Astrocyte (in vitro differentiated cells and primary cell): ENCODE results near the gene CCL19. TPM values are rescaled to one million over a fixed set of nuclear protein-coding genes. Genes with fewer than 3 reads are reported as not detected.

Experiments used
- DNase-seq: peaks from one replicate; pipeline ENCODE4 v3.0.0-alpha.2; 2010; ENCODE audit warnings: low read depth
- FAIRE-seq: peaks from 2 replicates; lab custom pipeline; 2011; peaks lifted over from hg19 to GRCh38; lab: Jason Lieb, UNC
- H2AFZ ChIP-seq: 2 replicates; pipeline ENCODE4 v1.6.0; 2012; ENCODE audit warnings: low read depth, low read length, inconsistent platforms
- H3K27ac ChIP-seq: 2 replicates; pipeline ENCODE4 v1.5.1; 2011; ENCODE audit warnings: low read depth, low read length, inconsistent platforms
- H3K27me3 ChIP-seq: 2 replicates; pipeline ENCODE4 v1.6.0; 2011; ENCODE audit warnings: low read length, inconsistent platforms; ENCODE audit not compliant: insufficient read depth
- H3K36me3 ChIP-seq: 2 replicates; pipeline ENCODE4 v1.5.1; 2011; ENCODE audit warnings: low read length, inconsistent platforms; ENCODE audit not compliant: insufficient read depth
- H3K4me1 ChIP-seq: 2 replicates; pipeline ENCODE4 v1.5.1; 2011; ENCODE audit warnings: low read length, inconsistent platforms; ENCODE audit not compliant: insufficient read depth
- H3K4me2 ChIP-seq: 2 replicates; pipeline ENCODE4 v1.6.0; 2012; ENCODE audit warnings: low read length, inconsistent platforms
- H3K4me3 ChIP-seq: 2 replicates; pipeline ENCODE4 v1.5.1; 2011; ENCODE audit warnings: low read depth, mild to moderate bottlenecking, low read length, inconsistent platforms; ENCODE audit not compliant: insufficient read depth
- H3K79me2 ChIP-seq: 2 replicates; pipeline ENCODE4 v1.6.0; 2012; ENCODE audit warnings: mild to moderate bottlenecking, low read length, inconsistent platforms; ENCODE audit not compliant: insufficient read depth
- H3K9ac ChIP-seq: 2 replicates; pipeline ENCODE4 v1.6.0; 2012; ENCODE audit warnings: mild to moderate bottlenecking, low read length, inconsistent platforms
- H3K9me3 ChIP-seq: 2 replicates; pipeline ENCODE4 v1.5.1; 2012; ENCODE audit warnings: low read depth, mild to moderate bottlenecking, low read length, inconsistent platforms; ENCODE audit not compliant: insufficient read depth
- H4K20me1 ChIP-seq: 2 replicates; pipeline ENCODE4 v1.6.0; 2012; ENCODE audit warnings: low read length, inconsistent platforms; ENCODE audit not compliant: insufficient read depth
- H3K27ac Mint-ChIP-seq: one replicate; pipeline ENCODE4 v1.8.0; 2021; ENCODE audit warnings: mild to moderate bottlenecking, mixed read lengths; ENCODE audit not compliant: unreplicated experiment
- H3K27me3 Mint-ChIP-seq: one replicate; pipeline ENCODE4 v1.8.0; 2021; ENCODE audit warnings: low read depth, mixed read lengths; ENCODE audit not compliant: unreplicated experiment
- H3K36me3 Mint-ChIP-seq: one replicate; pipeline ENCODE4 v1.8.0; 2021; ENCODE audit warnings: low read depth, mixed read lengths; ENCODE audit not compliant: unreplicated experiment
- H3K4me1 Mint-ChIP-seq: one replicate; pipeline ENCODE4 v1.8.0; 2021; ENCODE audit warnings: low read depth, mixed read lengths; ENCODE audit not compliant: unreplicated experiment
- H3K4me3 Mint-ChIP-seq: one replicate; pipeline ENCODE4 v1.8.0; 2021; ENCODE audit warnings: mild to moderate bottlenecking, moderate library complexity, mixed read lengths; ENCODE audit not compliant: unreplicated experiment
- H3K9me3 Mint-ChIP-seq: one replicate; pipeline ENCODE4 v1.8.0; 2021; ENCODE audit warnings: mild to moderate bottlenecking, mixed read lengths; ENCODE audit not compliant: unreplicated experiment
- CTCF ChIP-seq: IDR thresholded peaks from 2 replicates; pipeline ENCODE4 v1.5.1; 2011; ENCODE audit warnings: low read depth, mild to moderate bottlenecking, inconsistent platforms, low read length, moderate library complexity; ENCODE audit not compliant: insufficient read depth
- EZH2 ChIP-seq: IDR thresholded peaks from 2 replicates; pipeline ENCODE4 v1.6.1; 2012; ENCODE audit warnings: mild to moderate bottlenecking, low read length, inconsistent platforms; ENCODE audit not compliant: insufficient read depth
- total RNA-seq: library from RNA; stranded (reverse); gene quantifications from 2 replicates; pipeline ENCODE4 v1.2.1, GENCODE V29; 2021

CCL19 gene
- total RNA-seq, 1 donor from 2014 or later = not detected

- Histone ChIP-seq H2AFZ (no peak overlapping the region), H3K4me1 (no peaks in the 10 kb centered on the region), H3K4me3 (no peak overlapping the region), H3K27me3 (no peaks in the 10 kb centered on the region), H3K4me2 (no peak overlapping the region), H3K9me3 (no peaks in the 10 kb centered on the region), H3K9ac (no peak overlapping the region), H3K79me2 (no peaks in the 10 kb centered on the region), H4K20me1 (no peaks in the 10 kb centered on the region), H3K36me3 (no peaks in the 10 kb centered on the region), H3K27ac (no peak overlapping the region)
- no peak for FAIRE-seq
- Mint-ChIP-seq H3K27ac (no peak overlapping the region), H3K9me3 (peaks cover 8% of the 10 kb centered on the region), H3K36me3 (peaks cover 29% of the 10 kb centered on the region), H3K27me3 (peaks cover 23% of the 10 kb centered on the region), H3K4me3 (no peak overlapping the region), H3K4me1 (no peaks in the 10 kb centered on the region)
- no peak for DNase-seq
- TF ChIP-seq EZH2 = no peak
- no peak for TF ChIP-seq CTCF
Observed at GRCh38 chr9:34685591-34685990, 5.5 kb downstream of the CCL19 start.

GRCh38 chr9:34684816-34685215 lies 6.3 kb downstream of the CCL19 start:
- no peak for FAIRE-seq

More at GRCh38 chr9:34684816-34685215, 6.3 kb downstream of the CCL19 start:
- Histone ChIP-seq H3K4me3 (no peak overlapping the region), H3K27me3 (no peaks in the 10 kb centered on the region), H3K9me3 (no peaks in the 10 kb centered on the region), H3K79me2 (no peaks in the 10 kb centered on the region), H3K36me3 (no peaks in the 10 kb centered on the region), H2AFZ (no peak overlapping the region), H3K4me1 (no peaks in the 10 kb centered on the region), H3K4me2 (no peak overlapping the region), H3K27ac (no peak overlapping the region), H4K20me1 (no peaks in the 10 kb centered on the region), H3K9ac (no peak overlapping the region)
- Mint-ChIP-seq H3K4me1 (no peaks in the 10 kb centered on the region), H3K36me3 (peaks cover 29% of the 10 kb centered on the region), H3K4me3 (no peak overlapping the region), H3K27me3 (peaks cover 22% of the 10 kb centered on the region), H3K27ac (no peak overlapping the region), H3K9me3 (peaks cover 8% of the 10 kb centered on the region)
- no peak for TF ChIP-seq CTCF
- no peak for TF ChIP-seq EZH2
- no peak for DNase-seq
